Measurements from ENCODE around the gene SLC2A3. TPM values are rescaled to one million over a fixed set of nuclear protein-coding genes. Genes with fewer than 3 reads are reported as not detected.
A peak's percentile ranks its signal among the peaks of the same experiment; 100 is the strongest.
"Not testable (repeated sequence)": the region's sequence is repeated elsewhere in the genome, so short reads cannot be mapped to it uniquely, and the experiment has no call there.

Gene SLC2A3
- 12.3 TPM for total RNA-seq
- long read RNA-seq, partial matches to known transcripts = 1 of 2 reads
- long read RNA-seq, other reads (novel, unspliced or antisense) = 0 of 2 reads

DNA sequence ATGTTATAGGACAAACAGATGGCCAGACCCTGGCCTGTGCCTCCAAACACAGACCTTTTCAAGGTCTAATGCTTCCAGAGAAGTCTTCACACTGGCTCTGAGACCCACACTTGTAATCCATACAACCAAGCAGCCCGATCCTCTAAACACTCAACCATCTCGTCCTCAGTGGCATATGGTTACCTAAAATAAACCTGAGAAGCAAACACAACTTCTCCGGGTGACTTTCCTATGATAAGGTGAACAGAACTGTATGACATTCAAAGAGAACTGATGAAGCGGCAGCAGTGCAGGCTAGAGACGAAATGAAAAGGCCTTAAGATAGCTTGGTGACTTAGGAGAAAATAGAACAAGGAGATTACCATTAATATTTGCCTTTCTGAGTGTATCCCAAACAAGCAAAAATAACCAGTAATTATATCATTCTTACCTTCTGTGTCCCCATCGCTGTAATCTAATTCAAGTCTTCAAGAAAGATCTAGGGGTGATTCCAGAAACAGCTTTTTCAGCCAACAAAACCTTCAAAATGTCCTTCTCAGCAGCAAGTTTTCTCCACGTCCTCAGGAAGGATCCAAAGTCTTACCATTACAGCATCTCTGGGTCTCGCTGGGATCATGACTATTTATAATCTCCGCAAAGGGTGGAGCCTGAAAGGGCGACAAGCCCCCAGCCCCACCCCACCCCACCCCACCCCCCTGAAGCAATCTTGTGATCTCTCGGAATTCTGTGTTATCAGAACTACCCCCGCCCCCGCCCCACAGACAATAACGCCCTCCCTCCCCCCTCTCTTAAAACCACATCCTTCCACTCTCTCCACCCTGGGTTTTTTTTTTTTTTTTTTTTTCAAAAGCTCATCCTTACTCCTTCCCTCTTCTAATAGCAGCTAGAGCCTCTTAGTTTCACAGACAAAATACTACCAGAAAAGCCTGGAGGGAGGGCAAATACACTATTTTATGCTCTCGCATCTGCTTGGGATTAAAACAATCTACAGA is at the start of gene SLC2A3:
Gene SLC2A3 (minus strand): TSS at position 598 of the 992 bp plus-strand sequence. CDS start 153 bp downstream, at position 445.
- intact Hi-C loops (cut with micrococcal nuclease) = loop anchor here (10.0 kb wide), 1 partner anchor 59 kb away; no protein-coding TSS in a partner anchor
- peak; percentile 87 for ATAC-seq
- DNase-seq = no peak

DNA sequence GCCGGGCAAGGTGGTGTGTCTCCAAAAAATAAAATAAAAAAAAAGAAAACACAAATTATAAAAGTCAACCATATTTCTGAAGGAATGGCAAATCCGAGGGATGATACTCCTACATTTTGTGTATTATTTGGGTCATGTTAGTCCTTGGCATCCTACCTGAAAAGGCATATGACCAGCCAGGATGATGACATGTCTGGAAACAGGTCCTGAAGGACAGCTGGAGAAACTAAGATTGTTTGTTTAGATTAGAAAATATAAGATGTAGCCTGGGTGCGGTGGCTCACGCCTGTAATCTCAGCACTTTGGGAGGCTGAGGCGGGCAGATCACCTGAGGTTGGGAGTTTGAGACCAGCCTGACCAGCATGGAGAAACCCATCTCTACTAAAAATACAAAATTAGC is 48.9 kb upstream of the SLC2A3 start:
- ATAC-seq = no peak
- DNase-seq = no peak
- intact Hi-C loops (cut with micrococcal nuclease) = no loop called here

DNA sequence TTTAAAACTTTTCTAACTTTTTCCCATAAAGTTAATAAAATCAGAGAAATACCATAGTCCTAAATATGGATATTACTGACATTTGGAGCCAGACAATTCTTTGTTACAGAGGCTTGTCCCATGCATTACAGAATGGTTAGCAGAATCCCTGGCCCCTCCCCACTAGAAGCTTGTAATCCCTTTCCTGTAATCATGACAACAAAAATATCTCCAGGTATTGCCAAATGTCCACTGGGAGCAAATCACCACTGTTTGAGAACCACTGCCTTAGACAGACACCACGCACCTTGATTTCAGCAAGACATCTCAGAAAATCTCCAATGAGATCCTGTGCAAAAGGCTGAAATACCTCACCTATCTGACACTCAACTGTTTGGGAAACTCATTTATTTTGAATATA is 47.5 kb upstream of the SLC2A3 start:
- ATAC-seq; intact Hi-C loops (cut with micrococcal nuclease); DNase-seq: not testable (repeated sequence)

DNA sequence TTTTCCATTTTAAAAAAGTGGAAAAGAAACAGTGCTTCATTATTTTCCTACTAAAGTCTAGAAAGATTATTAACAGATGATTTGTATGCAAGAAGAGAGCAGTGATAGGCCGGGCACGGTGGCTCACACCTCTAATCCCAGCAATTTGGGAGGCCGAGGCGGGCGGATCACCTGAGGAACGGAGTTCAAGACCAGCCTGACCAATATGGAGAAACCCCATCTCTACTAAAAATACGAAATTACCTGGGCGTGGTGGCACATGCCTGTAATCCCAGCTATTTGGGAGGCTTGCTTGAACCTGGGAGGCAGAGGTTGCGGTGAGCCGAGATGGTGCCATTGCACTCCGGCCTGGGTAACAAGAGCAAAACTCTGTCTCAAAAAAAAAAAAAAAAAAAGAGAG is 47.0 kb upstream of the SLC2A3 start:
- ATAC-seq; DNase-seq; intact Hi-C loops (cut with micrococcal nuclease): not testable (repeated sequence)

DNA sequence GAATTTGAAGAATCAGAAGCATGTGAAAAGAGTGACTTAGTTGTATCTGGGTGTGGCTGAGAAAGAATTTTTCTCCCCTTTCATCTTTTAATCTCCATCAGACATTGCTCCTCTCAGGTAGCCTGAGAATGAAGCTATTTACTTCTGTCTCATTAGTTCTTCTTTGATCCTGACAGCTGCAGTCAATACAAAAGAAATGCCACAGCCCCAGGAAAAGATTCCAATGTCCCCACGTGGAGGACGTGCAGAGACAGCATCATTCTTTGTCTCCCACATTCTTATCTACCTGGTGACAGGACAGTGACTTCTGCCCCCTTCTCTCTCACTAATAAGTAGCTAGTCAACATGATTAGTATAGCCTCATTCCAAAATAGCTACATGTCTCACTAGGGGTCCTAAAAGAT is 46.3 kb upstream of the SLC2A3 start:
- ATAC-seq; DNase-seq; intact Hi-C loops (cut with micrococcal nuclease): not testable (repeated sequence)

DNA sequence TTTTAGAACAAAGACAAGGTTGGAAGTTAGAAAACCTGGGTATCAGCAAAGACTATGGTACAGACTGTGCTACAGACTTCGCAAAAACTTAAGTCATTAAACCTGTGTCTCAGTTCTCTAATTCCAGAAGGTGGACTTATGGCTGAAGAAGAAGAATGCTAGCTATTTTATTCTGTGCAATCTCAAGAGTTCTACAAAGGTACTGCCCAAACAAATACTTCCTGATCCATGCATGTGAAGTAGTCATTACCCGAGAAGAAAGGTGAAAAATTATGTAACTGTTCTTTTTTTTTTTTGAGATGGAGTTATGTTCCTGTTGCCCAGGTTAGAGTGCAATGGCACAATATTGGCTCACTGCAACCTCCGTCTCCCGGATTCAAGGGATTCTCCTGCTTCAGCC is 45.5 kb upstream of the SLC2A3 start:
- ATAC-seq (no peak), DNase-seq (no peak)
- intact Hi-C loops (cut with micrococcal nuclease) = no loop called here

DNA sequence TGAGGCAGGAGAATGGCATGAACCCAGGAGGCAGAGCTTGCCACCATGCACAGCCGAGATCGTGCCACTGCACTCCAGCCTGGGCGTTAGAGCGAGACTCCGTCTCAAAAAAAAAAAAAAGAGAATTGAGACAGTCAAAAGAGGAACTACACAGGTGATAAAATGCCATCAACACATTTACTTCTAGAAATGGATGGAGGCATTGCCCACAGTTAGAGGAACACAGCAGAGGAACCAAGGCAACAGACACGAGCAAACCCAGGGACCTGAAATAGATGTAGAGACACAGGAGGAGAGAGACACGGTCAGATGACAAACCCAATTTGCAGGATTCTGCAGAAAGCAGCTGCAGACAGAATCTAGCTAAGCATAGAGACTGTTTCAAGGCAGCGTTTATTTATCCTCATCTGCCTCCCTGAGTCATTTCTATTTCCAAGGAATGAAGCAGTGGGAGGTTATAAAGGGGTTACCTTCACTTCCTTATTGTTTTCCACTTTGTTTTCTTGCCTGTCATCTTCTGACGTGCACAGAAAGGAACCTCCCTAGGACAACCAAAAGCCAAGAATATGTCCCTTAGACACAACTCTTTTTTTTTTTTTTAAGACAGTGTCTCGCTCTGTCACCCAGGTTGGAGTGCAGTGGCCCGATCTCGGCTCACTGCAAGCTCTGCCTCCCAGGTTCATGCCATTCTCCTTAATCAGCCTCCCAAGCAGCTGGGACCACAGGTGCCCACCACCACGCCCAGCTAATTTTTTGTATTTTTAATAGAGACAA is 41.6 kb upstream of the SLC2A3 start:
- DNase-seq; ATAC-seq; intact Hi-C loops (cut with micrococcal nuclease): not testable (repeated sequence)

DNA sequence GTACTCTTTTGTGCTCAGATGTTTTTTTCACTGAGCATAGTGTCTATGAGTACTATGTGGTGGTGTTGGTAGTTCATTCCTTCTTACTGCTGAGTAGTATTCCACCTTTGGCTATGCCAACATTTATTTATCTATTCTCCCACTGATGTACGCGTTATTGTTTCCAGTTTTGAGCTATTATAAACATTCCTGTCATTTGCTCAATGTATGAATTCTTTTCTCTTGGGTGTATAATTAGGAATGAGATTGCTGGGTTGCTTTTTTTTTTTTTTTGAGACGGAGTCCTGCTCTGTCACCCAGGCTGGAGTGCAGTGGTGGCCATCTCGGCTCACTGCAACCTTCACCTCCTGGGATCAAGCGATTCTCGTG is 37.5 kb upstream of the SLC2A3 start:
- DNase-seq (no peak), ATAC-seq (no peak)
- intact Hi-C loops (cut with micrococcal nuclease) = no loop called here

DNA sequence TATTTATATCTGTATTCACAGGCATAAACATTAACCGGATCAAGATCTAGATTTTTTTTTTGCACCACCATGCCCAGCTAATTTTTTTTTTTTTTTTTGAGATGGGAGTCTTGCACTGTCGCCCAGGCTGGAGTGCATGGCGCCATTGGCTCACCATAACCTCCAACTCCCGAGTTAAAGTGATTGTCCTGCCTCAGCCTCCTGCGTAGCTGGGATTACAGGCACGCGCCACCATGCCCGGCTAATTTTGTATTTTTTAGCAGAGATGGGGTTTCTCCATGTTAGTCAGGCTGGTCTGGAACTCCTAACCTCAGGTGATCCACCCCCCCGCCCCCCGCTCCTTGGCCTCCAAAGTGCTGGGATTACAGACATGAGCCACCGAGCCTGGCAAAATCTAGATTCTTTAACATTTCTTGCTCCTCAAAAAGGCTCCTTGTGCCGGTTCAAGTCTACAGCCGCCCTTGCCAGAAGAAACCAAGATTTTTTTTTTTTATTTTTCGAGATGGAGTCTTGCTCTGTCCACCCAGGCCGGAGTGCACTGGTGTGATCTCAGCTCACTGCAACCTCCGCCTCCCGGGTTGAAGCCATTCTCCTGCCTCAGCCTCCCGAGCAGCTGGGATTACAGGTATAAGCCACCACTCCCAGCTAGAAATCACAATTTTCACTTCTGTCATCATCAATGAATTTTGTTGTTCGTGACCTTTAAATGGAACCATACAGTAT is 36.9 kb upstream of the SLC2A3 start:
- ATAC-seq (no peak), DNase-seq (no peak)
- intact Hi-C loops (cut with micrococcal nuclease) = no loop called here

DNA sequence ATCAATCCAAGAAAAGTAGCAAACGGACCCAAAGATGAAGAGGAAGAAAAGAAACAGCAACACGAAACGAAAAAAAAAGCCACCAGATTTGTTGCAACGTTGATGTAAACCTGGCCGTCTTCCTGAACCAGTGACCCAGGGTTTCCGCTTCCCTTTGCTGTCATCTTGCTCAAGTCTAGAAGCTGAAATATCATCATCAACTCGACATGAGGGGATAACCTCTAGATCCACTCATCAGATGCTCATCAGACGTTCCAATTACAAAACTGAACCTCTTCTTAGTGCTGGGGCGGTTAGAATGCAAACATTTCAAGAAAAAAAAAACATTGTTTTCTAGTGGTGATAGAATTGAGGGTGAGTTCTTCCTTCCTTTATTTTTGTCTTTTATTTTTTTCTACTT is 36.3 kb upstream of the SLC2A3 start:
- ATAC-seq; intact Hi-C loops (cut with micrococcal nuclease): not testable (repeated sequence)

DNA sequence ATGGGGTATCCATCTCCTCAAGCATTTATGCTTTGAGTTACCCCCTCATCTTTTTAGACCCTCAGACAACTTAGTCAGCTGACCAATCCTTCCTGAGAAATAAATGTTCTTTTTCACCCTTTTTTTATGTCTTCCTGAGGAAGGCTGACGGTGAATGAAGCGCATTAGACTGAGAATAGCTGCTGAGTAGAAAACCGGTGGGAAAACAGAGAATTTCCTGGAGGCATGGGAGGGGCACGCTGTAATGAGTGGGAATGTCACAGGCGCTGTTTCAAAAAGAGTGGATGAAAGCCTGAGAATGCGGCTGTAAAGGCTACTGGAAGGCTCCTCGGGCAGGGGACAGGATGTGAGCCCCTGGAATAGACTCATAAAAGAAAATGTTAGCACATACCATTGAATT is 35.8 kb upstream of the SLC2A3 start:
- DNase-seq; intact Hi-C loops (cut with micrococcal nuclease): not testable (repeated sequence)
- peak; percentile 53 for ATAC-seq

More for the DNA sequence above, 36.3 kb upstream of the SLC2A3 start:
- DNase-seq = not testable (repeated sequence)

DNA sequence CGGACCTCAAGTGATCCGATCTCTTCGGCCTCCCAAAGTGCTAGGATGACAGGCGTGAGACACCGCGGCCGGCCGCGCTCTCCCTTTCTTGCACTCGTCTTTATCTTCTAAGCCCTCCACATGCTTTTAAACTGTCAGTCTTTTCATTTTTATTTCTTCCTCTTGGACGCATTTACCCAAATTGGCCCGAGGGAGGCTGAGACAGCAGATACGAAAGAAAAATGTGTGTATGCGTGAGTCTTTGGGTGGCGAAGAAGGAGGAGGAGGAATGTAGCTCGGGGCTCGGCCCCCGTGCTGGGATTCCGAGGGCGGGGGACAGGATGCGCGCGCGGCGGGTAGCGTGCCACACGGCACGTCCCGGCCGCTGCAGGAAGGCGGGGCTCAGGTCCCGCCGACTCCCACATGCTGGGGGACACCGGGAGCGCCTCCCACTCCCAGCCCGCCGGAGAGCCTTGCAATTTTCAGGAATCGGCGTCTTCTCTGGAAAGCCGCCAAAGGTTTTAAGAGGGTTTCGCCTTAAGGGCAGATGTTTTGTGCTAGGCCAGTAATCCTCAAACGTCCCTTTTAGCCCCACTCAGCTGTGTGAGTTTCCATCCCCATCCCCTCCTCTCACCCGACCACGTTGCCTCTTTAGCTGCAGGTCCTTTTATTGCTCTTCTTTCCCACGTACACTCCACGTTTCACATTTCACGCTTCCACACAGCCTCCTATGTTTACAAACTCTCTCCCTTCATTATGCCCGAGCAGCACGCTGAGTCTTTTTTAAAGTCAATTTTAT is 34.7 kb upstream of the SLC2A3 start:
- ATAC-seq (peak; percentile 99), DNase-seq (peak; percentile 93)
- intact Hi-C loops (cut with micrococcal nuclease) = no loop called here

DNA sequence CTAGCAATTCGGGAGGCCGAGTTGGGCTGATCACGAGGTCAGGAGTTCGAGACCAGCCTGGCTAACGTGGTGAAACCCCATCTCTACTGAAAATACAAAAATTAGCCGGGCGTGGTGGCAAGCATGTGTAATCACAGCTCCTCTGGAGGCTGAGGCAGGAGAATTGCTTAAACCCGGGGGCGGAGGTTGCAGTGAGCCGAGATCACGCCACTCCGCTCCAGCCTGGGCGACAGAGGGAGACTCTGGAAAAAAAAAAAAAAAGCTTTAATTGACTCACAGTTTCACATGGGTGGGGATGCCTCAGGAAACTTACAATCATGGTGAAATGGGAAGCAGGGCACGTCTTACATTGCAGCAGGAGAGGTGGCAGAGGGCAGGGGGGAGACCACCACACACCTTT is 30.6 kb upstream of the SLC2A3 start:
- ATAC-seq (no peak), DNase-seq (no peak)
- intact Hi-C loops (cut with micrococcal nuclease) = no loop called here

DNA sequence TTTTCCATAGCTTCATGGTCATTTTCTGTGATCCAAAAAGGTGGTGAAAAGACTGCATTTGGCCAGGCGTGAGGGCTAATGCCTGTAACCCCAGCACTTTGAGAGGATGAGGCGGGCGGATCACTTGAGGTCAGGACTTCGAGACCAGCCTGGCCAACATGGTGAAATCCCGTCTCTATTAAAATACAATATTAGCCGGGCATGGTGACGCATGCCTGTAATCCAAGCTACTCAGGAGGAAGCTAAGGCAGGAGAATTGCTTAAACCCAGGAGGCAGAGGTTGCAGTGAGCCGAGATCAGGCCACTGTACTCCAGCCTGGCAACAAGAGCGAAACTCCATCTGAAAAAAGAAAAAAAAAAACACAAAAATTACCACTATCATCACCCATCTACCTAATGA is 28.7 kb upstream of the SLC2A3 start:
- ATAC-seq; intact Hi-C loops (cut with micrococcal nuclease); DNase-seq: not testable (repeated sequence)

DNA sequence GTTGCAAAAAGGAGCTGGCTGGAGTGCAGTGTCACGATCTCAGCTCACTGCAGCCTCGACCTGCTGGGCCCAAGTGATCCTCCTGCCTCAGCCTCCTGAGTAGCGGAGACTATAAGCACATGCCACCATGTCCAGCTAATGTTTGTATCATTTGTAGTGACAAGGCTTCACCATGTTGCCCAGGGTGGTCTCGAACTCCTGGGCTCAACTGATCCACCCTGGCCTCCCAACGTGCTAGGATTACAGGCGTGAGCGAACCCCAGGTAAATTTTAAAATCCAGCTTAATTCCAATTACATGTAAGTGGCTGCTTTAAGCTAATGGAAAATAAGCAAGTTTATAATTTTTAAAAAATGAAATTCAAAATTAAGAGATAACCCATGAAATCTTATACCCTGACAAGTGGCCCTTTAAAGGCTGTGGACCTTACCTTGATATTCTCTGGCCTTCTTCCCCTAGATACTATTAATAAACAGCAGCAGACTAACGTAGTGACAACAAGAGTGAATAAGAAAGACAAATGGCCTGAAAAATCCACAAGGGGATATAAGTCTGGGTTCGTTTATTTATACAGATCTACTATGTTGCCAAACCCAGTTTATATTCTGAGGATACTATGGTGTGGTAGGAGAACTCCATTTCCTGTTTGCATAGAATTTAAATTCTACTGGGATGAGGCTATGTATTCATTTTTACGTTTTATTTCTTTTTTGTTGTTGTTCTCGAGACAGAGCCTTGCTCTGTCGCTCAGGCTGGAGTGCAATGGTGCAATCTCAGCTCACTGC is 25.6 kb upstream of the SLC2A3 start:
- no peak for DNase-seq
- no peak for ATAC-seq
- intact Hi-C loops (cut with micrococcal nuclease) = no loop called here

DNA sequence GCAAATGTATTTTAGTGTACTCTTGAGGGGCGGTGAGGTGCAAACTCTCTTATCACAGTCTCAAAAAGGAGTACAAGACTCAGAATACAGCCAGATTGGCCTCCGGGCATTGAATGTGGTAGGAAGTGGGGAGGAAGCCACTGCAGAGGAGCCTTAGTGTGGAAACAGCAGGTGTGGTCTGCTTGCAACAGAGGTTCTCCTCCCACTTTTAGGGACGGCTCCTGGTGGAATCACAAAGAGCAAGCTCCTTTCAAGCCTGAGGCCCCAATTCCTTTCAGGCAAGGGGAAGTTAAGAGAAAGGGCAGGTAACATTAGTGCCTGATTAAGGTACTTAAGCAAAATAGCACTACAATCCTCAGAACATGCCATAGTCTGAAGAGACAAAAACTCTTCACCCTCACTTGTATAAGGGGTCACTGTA is 23.7 kb upstream of the SLC2A3 start:
- DNase-seq (no peak), ATAC-seq (peak; percentile 21)
- intact Hi-C loops (cut with micrococcal nuclease) = no loop called here

DNA sequence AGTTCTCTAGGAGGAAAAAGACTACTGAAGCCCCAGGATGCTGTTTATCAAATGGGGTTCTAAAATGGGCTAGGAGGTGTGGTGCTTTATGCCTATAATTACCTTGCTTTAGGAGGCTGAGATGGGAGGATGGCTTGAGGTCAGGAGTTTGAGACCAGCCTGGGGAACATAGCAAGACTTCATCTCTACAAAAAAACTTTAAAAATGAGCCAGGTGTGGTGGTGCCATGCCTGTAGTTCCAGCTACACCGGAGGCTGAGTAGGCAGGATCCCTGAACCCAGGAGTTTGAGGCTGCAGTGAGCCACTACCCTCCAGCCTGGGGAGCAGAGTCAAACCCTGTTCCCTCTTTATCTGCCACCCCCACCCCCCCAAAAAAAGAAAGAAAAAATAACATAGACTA is 23.3 kb upstream of the SLC2A3 start:
- intact Hi-C loops (cut with micrococcal nuclease) = no loop called here
- ATAC-seq (no peak), DNase-seq (no peak)

DNA sequence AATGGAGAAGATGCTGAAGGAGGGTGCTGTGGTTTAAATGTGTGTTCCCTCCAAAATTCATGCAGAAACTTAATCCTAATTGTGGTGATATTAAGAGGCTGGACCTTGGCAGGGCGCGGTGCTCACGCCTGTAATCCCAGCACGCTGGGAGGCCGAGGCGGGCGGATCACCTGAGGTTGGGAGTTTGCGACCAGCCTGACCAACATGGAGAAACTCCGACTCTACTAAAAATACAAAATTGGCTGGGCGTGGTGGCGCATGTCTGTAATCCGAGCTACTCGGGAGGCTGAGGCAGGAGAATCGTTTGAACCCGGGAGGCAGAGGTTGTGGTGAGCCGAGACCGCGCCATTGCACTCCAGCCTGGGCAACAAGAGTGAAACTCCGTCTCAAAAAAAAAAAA is 18.9 kb upstream of the SLC2A3 start:
- ATAC-seq; DNase-seq; intact Hi-C loops (cut with micrococcal nuclease): not testable (repeated sequence)
